IPS-NIHi11 (cell line): Measurements from ENCODE around the gene INAFM2.
A peak's percentile ranks its signal among the peaks of the same experiment; 100 is the strongest.

Source experiments
- DNase-seq: peaks from one replicate; pipeline ENCODE4 v3.0.0; 2012; ENCODE audit warnings: mixed read lengths, low spot score

INAFM2 gene

GRCh38 chr15:40328751-40329150 is 5.3 kb downstream of the INAFM2 start:
- no peak for DNase-seq

- DNase-seq = no peak
Measured at GRCh38 chr15:40329804-40330203, 6.3 kb downstream of the INAFM2 start.

- DNase-seq = no peak
Measured at GRCh38 chr15:40330368-40330836, 6.9 kb downstream of the INAFM2 start.

GRCh38 chr15:40331026-40331425 is 7.5 kb downstream of the INAFM2 start:
- DNase-seq = no peak

GRCh38 chr15:40331637-40332036 is 8.1 kb downstream of the INAFM2 start:
- DNase-seq = no peak

- DNase-seq = no peak
Measured at GRCh38 chr15:40332113-40332781, 8.8 kb downstream of the INAFM2 start.

GRCh38 chr15:40333922-40334492 is 10.5 kb downstream of the INAFM2 start:
- peak; percentile 26 for DNase-seq

GRCh38 chr15:40334541-40334940 is 11.0 kb downstream of the INAFM2 start:
- DNase-seq = no peak

- DNase-seq = no peak
Measured at GRCh38 chr15:40334941-40335795, 11.7 kb downstream of the INAFM2 start.

GRCh38 chr15:40335938-40336743 is 12.6 kb downstream of the INAFM2 start:
- no peak for DNase-seq

- DNase-seq = peak; percentile 64
Measured at GRCh38 chr15:40336744-40337122, 13.2 kb downstream of the INAFM2 start.

GRCh38 chr15:40337597-40337996 is 14.1 kb downstream of the INAFM2 start:
- DNase-seq = no peak

GRCh38 chr15:40338041-40338657 is 14.7 kb downstream of the INAFM2 start:
- peak; percentile 93 for DNase-seq

GRCh38 chr15:40338921-40339620 is 15.6 kb downstream of the INAFM2 start:
- peak; percentile 28 for DNase-seq

GRCh38 chr15:40339621-40339945 is 16.1 kb downstream of the INAFM2 start:
- peak; percentile 35 for DNase-seq

GRCh38 chr15:40340038-40340739 is 16.7 kb downstream of the INAFM2 start:
- DNase-seq = peak; percentile 33

GRCh38 chr15:40340740-40341400 is 17.4 kb downstream of the INAFM2 start, which contains the start of gene CCDC9B:
Gene CCDC9B, minus strand, starts transcription at chr15:40340939. Its CDS starts 120 bp downstream, at chr15:40340819.
- peak; percentile 64 for DNase-seq

GRCh38 chr15:40342416-40343320 is 19.2 kb downstream of the INAFM2 start:
- DNase-seq = no peak

- no peak for DNase-seq
Measured at GRCh38 chr15:40343512-40343911, 20.0 kb downstream of the INAFM2 start.
